Stimulated activated naive CD8-positive, alpha-beta T cell treated with anti-CD3 and anti-CD28 coated beads, Interleukin-15, Interleukin-2, amounts not matched to agents 100 ng/mL and 50 ng/mL, for 24 hours (primary cell): ENCODE measurements around the gene BABAM2.

ENCODE experiments used
- H3K27ac Mint-ChIP-seq: one replicate; pipeline ENCODE4 v1.8.0; 2021; ENCODE audit warnings: mild to moderate bottlenecking, mixed read lengths
- H3K27me3 Mint-ChIP-seq: one replicate; pipeline ENCODE4 v1.8.0; 2021; ENCODE audit warnings: mixed read lengths
- H3K36me3 Mint-ChIP-seq: one replicate; pipeline ENCODE4 v1.8.0; 2021; ENCODE audit warnings: low read depth, mixed read lengths
- H3K4me1 Mint-ChIP-seq: one replicate; pipeline ENCODE4 v1.8.0; 2021; ENCODE audit warnings: low read depth, mixed read lengths
- H3K4me3 Mint-ChIP-seq: one replicate; pipeline ENCODE4 v1.8.0; 2021; ENCODE audit warnings: mild to moderate bottlenecking, mixed read lengths
- H3K9me3 Mint-ChIP-seq: one replicate; pipeline ENCODE4 v1.8.0; 2021; ENCODE audit warnings: mixed read lengths

Gene BABAM2

GRCh38 chr2:28375742-28376631, 485.5 kb downstream of the BABAM2 start:
- no peaks in the 10 kb centered on the region for H3K27me3 Mint-ChIP-seq
- peaks cover 20% of the 10 kb centered on the region for H3K4me1 Mint-ChIP-seq
- no peak overlapping the region for H3K4me3 Mint-ChIP-seq
- no peaks in the 10 kb centered on the region for H3K9me3 Mint-ChIP-seq
- no peak overlapping the region for H3K27ac Mint-ChIP-seq
- H3K36me3 Mint-ChIP-seq: no peaks in the 10 kb centered on the region

- H3K27ac Mint-ChIP-seq: no peak overlapping the region
- H3K36me3 Mint-ChIP-seq: no peaks in the 10 kb centered on the region
- no peaks in the 10 kb centered on the region for H3K9me3 Mint-ChIP-seq
- H3K27me3 Mint-ChIP-seq: no peaks in the 10 kb centered on the region
- no peak overlapping the region for H3K4me3 Mint-ChIP-seq
- peaks cover 20% of the 10 kb centered on the region for H3K4me1 Mint-ChIP-seq
Measured at GRCh38 chr2:28377195-28377816, 486.8 kb downstream of the BABAM2 start.

GRCh38 chr2:28377984-28378678, 487.6 kb downstream of the BABAM2 start:
- Mint-ChIP-seq H3K27ac (no peak overlapping the region), H3K4me1 (peaks cover 20% of the 10 kb centered on the region), H3K9me3 (no peaks in the 10 kb centered on the region), H3K36me3 (no peaks in the 10 kb centered on the region), H3K27me3 (no peaks in the 10 kb centered on the region), H3K4me3 (no peak overlapping the region)

GRCh38 chr2:28378679-28379584, 488.4 kb downstream of the BABAM2 start:
- Mint-ChIP-seq H3K9me3 (no peaks in the 10 kb centered on the region), H3K27me3 (no peaks in the 10 kb centered on the region), H3K36me3 (no peaks in the 10 kb centered on the region), H3K4me1 (peaks cover 20% of the 10 kb centered on the region), H3K27ac (peak overlapping the region; percentile 54), H3K4me3 (peak overlapping the region; percentile 1)

GRCh38 chr2:28380219-28380618, 489.7 kb downstream of the BABAM2 start:
- Mint-ChIP-seq H3K27ac (no peak overlapping the region), H3K9me3 (no peaks in the 10 kb centered on the region), H3K27me3 (no peaks in the 10 kb centered on the region), H3K4me1 (peaks cover 20% of the 10 kb centered on the region), H3K4me3 (no peak overlapping the region), H3K36me3 (no peaks in the 10 kb centered on the region)

- H3K36me3 Mint-ChIP-seq: no peaks in the 10 kb centered on the region
- no peak overlapping the region for H3K4me3 Mint-ChIP-seq
- no peak overlapping the region for H3K27ac Mint-ChIP-seq
- no peaks in the 10 kb centered on the region for H3K9me3 Mint-ChIP-seq
- no peaks in the 10 kb centered on the region for H3K27me3 Mint-ChIP-seq
- peaks cover 20% of the 10 kb centered on the region for H3K4me1 Mint-ChIP-seq
Measured at GRCh38 chr2:28381225-28382180, 491.0 kb downstream of the BABAM2 start.

- Mint-ChIP-seq H3K9me3 (no peaks in the 10 kb centered on the region), H3K27me3 (no peaks in the 10 kb centered on the region), H3K27ac (no peak overlapping the region), H3K4me3 (no peak overlapping the region), H3K36me3 (no peaks in the 10 kb centered on the region), H3K4me1 (peaks cover 31% of the 10 kb centered on the region)
Measured at GRCh38 chr2:28382755-28383154, 492.2 kb downstream of the BABAM2 start.

GRCh38 chr2:28387082-28387960, 496.8 kb downstream of the BABAM2 start:
- H3K4me1 Mint-ChIP-seq: peaks cover 42% of the 10 kb centered on the region
- H3K36me3 Mint-ChIP-seq: no peaks in the 10 kb centered on the region
- peak overlapping the region; percentile 57 for H3K27ac Mint-ChIP-seq
- no peak overlapping the region for H3K4me3 Mint-ChIP-seq
- H3K27me3 Mint-ChIP-seq: no peaks in the 10 kb centered on the region
- no peaks in the 10 kb centered on the region for H3K9me3 Mint-ChIP-seq
